NB4 (cell line): ENCODE measurements around the gene MRTFA.
"Not testable (repeated sequence)": the region's sequence is repeated elsewhere in the genome, so short reads cannot be mapped to it uniquely, and the experiment has no call there.

Experiments
- DNase-seq: peaks from one replicate; pipeline ENCODE4 v3.0.0; 2010; ENCODE audit warnings: low read depth
- H3K4me3 ChIP-seq: one replicate; pipeline ENCODE4 v1.5.1; 2011; ENCODE audit warnings: mild to moderate bottlenecking, low read depth, low read length, moderate library complexity
- CTCF ChIP-seq: IDR thresholded peaks from one replicate; pipeline ENCODE4 v1.5.1; 2012; ENCODE audit warnings: low read depth, low read length
- MAX ChIP-seq: IDR thresholded peaks from 2 replicates; pipeline ENCODE4 v1.6.1; 2011; ENCODE audit warnings: low read depth, low read length
- MYC ChIP-seq: IDR thresholded peaks from 2 replicates; pipeline ENCODE4 v1.6.1; 2011; ENCODE audit warnings: low read depth, low read length
- POLR2A ChIP-seq: IDR thresholded peaks from 2 replicates; pipeline ENCODE4 v1.6.1; 2011; ENCODE audit warnings: mild to moderate bottlenecking; ENCODE audit not compliant: insufficient read length; ENCODE audit errors: extremely low read depth

The MRTFA gene

GRCh38 chr22:40510631-40511364 is 125.7 kb downstream of the MRTFA start:
- TF ChIP-seq POLR2A = no peak
- no peak for TF ChIP-seq CTCF
- TF ChIP-seq MAX = no peak
- TF ChIP-seq MYC = no peak
- H3K4me3 ChIP-seq = no peak overlapping the region
- DNase-seq = no peak

GRCh38 chr22:40509401-40510134 is 127.0 kb downstream of the MRTFA start:
- H3K4me3 ChIP-seq = no peak overlapping the region
- no peak for DNase-seq
- TF ChIP-seq POLR2A = no peak
- TF ChIP-seq MYC = no peak
- TF ChIP-seq MAX = no peak
- no peak for TF ChIP-seq CTCF

GRCh38 chr22:40508046-40508445 is 128.5 kb downstream of the MRTFA start:
- not testable (repeated sequence) for DNase-seq, H3K4me3 ChIP-seq

GRCh38 chr22:40507491-40507890 is 129.0 kb downstream of the MRTFA start:
- no peak overlapping the region for H3K4me3 ChIP-seq
- TF ChIP-seq POLR2A = no peak
- no peak for TF ChIP-seq CTCF
- no peak for TF ChIP-seq MAX
- TF ChIP-seq MYC = no peak
- DNase-seq = no peak

GRCh38 chr22:40506762-40507161 is 129.8 kb downstream of the MRTFA start:
- no peak overlapping the region for H3K4me3 ChIP-seq

More at GRCh38 chr22:40506762-40507161, 129.8 kb downstream of the MRTFA start:
- TF ChIP-seq MAX (no peak), CTCF (no peak), POLR2A (no peak), MYC (no peak)
- DNase-seq = no peak
